Ramos (cell line): ENCODE results near the gene PTPRN2.

ENCODE experiments used
- in situ Hi-C: fragments of 300-500 bp; cut with MboI; formaldehyde crosslinking; loops from one replicate; pipeline ENCODE4 v1.14.3; 2022; ENCODE audit warnings: low sequenced_read_pairs; ENCODE audit not compliant: unreplicated experiment

PTPRN2 gene

DNA sequence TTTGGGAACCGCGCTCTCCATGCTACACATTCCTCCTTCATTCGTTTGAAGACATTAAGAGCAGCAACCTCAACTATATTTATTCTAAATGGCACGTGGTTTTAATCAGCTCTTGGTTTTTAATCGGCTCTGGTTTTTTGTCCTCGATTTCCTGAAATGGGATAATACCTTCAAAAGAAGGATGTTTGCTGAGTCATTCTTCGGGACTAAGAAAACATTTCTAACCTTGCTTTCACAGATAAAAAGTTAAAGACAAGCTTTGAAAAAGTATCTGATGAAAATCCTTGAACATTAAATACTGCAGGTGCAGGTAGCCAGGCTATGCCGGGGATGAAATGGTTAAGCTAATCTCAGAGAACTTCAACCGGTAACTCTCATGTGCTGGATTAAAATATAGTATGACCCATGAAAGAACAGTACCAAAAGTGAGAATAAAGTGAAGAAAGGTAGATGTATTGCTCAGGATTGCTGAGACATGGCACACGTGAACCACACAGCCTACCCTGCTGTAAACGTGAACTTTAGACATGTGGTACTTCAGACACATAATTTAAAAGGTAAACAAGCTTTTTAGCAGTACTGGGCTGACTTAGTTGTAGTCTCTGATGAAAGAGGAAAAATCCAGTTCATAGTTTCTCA, 89.1 kb downstream of the PTPRN2 start:
- in situ Hi-C loops: no loop called here

DNA sequence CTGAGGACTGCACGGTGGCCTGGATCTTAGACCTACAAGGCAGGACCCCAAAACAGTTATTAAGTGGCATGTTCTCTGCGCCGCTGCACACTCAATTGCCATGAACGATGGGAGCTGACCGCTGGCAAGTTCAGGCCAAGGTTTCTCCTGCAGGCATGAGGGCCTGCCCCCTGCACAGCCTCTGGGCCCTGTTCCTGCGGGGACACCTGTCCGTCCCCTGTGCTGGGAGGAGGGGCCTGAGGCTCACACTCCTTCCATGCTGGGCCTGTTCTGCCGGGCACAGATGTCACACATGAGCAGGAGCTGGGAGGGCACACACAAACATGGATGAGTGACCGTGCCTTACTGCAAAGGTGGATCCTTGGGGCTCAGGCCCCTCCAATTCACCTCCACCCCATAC, 90.0 kb downstream of the PTPRN2 start:
- in situ Hi-C loops: no loop called here

DNA sequence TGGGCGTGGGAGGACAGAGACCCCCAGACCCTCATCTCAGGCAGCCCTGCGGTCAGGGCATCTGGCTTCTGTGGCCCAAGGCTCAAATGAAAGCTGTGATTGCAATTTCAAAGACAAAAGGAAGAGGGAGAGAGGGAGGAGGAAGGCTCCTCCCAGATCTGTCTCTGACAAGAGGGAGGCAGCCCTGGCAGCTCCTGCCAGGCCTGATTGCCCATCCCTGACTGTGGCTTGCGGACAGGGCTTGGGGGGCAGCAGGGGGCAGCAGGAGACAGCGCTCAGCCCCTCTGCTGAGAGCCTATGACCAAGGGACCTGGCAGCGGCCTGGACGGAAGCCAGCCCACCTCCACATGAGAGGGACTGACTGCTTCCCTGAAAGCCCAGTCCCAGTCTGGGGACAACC, 91.8 kb downstream of the PTPRN2 start:
- in situ Hi-C loops: no loop called here

DNA sequence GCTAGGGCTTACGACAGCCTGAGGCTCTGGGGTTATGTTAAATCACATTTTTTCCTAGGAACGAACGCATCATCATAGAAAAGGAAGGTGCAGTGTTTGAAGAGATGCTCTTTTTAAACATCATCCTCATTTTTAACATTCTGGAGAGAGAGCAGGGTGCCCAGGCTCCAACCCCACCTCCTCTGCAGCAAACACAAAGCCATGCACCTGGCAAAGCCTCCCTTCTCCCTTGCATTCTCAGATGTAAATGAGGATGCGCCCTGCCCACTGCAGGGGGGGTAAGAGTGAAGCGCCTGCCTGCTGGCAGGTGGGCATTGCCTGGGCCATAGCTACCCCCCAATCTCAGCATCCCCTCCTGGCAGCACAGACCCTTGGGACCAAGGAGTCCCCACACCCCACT, 92.4 kb downstream of the PTPRN2 start:
- in situ Hi-C loops: no loop called here

DNA sequence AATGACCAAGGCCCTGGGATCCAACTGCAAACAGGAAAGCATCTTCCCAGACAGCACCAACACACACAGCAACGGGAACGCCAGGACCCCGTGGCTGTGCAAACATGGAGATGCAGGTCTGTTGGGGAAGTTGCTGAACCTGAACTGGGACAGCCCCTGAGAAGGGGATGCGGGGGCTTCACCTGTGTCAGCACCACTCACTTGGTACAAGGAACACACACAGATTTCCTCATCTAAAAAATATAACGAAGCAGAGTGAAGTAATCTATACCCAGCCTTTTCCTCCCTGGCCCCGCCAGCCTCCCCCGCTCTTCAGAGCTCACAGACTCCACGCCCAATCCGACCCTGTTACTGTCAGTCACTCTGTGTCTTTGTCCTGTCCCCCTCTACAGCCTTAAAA, 93.0 kb downstream of the PTPRN2 start:
- in situ Hi-C loops: no loop called here

DNA sequence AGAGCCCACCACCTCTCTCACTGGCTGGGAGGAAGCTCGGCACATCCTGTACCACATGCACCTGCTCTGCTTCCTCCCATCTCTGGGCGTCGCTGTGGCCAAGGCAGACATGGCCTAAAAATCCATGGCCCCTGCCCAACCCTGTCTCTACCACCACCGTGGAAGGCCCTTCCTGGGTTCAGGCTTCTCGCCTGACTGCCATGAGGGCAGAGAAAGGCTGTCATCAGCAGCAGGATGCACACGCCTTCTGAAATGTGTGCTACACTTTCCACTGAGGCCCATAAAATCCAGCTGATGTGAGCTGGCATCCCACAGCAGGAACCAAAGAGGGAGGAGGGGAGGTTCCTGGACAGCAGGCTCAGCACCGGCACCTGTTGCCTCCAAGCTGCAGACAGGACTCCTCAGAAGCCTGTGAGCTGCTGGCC, 93.4 kb downstream of the PTPRN2 start:
- in situ Hi-C loops: no loop called here

DNA sequence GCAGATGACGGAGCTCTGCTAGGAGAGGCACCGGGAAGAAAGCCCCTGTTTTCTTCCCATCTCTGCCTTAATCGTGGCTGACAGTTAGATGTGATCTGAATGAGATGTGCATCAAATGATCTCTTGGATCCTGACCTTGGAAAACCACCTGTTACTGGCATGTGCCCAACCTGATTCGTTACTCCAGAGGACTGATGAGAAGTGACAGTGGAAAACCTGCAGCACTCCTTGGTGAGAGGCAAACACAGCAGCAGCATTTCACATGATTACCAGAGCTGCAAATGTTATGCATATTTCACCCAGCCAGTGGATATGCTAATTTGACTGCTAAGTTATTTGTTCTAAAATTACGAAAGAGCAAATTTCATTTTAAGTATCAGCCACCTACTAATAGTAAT, 95.3 kb downstream of the PTPRN2 start:
- in situ Hi-C loops: no loop called here

GRCh38 chr7:158491094-158491493, 96.5 kb downstream of the PTPRN2 start:
- in situ Hi-C loops: no loop called here

- in situ Hi-C loops: no loop called here
These were observed 97.3 kb downstream of the PTPRN2 start for GRCh38 chr7:158490171-158490782.

- in situ Hi-C loops: no loop called here
These were observed 98.0 kb downstream of the PTPRN2 start for GRCh38 chr7:158489462-158490155.

DNA sequence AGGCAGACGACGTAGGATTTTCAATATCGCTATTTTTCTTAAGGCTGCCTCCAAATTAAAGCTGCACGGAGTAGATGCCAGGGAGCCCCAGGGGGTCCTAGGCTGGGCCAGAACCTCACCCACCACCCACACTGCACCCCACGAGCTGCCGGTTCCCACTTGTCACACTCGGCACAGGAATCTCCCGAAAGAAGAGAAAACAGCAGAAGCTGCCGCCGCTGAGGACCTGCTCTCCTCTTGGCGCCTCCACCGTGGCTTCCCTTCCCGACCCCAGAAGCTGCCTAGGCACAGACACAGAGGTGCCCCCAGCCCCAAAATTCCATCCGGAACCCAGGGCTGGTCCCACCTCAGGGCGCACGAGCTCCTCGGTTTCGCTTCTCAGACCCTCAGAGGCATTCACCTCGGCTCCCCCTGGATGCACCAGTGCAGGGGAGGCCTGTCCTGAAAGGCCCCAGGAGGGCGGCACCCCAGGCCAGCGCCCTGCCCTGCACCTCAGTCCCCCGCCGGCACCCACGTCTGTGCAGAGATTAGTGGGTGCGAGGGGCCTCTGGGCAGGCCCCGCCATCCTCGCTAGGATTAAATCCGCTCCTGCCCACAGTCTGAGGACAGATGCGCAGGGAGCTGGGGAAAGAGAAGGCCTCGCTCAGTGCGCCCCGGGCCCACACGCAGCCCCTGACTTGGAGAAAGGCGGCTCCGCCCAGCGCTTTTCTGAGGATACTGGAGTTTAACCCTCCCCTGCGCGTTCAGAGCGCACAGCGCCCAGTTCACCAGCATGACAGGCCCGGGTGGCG, 99.2 kb downstream of the PTPRN2 start:
- in situ Hi-C loops: no loop called here

DNA sequence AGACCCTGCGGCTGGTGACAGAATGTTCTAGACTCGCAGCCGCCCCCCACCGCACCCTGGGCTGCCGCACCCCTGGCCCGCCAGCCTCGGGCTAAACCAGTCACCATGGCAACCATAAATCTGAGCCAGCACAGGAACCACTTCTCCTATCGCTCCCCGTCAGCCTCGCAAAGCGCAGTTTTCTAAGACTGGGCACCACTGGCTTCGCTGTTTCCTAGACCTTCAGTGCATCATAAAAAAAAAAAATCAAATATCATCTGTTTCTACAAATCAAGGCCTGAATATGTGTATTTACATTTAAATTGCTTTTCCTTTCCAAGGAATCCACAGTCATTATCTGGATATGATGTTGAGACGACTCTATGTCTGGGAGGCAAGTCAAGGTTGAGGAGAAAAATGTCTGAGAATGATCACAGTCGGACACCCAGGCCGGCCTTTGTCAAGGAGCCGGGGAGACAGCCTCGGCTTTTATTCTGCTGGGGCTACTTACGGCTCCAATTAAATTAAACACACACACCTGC, 99.9 kb downstream of the PTPRN2 start:
- in situ Hi-C loops: no loop called here

DNA sequence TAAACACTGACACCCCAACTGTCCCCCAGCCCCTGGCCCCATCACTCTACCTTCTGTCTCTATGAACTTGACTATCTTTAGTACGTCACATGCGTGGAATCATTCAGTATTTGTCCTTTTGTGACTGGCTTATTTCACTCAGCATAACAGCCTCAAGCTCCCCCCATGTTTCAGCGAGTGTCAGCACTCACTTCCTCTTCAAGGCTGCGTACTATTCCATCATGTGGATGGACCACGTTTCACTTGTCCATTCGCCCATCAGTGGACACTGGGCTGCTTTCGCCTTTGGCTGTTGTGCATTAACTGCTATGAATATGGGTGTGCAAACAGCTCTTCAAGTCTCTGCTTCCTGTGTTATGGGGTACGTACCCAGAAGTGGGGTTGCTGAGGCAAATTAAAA, 100.7 kb downstream of the PTPRN2 start:
- in situ Hi-C loops: no loop called here

DNA sequence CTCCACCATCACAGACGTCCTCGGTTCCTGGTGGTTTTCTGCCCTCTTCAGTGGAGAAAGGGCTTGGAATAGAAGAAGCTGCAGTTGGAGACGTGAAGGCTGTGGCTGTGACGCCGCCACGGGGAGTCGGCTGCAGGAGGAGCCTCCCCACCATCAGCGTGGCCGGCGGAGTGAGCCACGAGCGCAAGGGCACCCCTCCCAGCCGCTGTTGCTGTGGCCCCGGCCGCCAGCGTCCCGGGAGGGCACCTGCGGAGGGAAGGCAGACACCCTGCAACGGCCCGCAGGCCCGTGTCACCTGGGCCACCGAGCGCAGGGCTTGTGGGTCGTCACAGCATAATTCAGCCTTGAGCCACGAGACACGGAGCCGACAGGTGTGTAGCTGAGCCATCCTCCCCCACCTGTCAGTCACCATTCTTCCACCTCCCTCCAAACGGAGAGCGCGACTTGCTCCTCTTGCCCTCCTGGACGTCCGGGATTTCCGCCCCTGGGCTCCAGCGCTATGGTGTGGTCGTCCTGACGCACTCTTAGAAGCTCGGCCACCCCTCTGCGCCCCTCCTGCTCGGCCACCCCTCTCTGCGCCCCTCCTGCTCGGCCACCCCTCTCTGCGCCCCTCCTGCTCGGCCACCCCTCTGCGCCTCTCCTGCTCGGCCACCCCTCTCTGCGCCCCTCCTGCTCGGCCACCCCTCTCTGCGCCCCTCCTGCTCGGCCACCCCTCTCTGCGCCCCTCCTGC, 102.7 kb downstream of the PTPRN2 start:
- in situ Hi-C loops: no loop called here

GRCh38 chr7:158482480-158482879, 105.1 kb downstream of the PTPRN2 start:
- in situ Hi-C loops: no loop called here

DNA sequence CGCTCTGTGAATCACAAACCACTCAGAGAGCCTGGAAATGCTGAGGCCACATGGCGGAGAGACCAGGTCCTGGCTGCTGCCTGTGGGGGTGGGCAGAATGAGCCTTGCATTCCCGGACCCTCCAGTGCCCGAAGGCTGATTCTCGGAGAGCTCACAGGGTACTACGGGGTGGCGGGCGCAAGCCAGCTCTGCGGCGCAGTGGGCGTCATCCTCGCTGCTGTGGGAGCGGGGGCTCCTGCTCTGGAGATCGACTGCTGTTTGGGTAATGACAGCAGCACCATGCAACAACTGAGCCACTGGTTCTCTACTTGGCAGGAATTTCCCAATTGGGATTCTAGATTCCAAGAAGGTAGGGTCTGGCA, 108.0 kb downstream of the PTPRN2 start:
- in situ Hi-C loops: no loop called here

- in situ Hi-C loops: no loop called here
These were observed 108.5 kb downstream of the PTPRN2 start for GRCh38 chr7:158479021-158479663.

DNA sequence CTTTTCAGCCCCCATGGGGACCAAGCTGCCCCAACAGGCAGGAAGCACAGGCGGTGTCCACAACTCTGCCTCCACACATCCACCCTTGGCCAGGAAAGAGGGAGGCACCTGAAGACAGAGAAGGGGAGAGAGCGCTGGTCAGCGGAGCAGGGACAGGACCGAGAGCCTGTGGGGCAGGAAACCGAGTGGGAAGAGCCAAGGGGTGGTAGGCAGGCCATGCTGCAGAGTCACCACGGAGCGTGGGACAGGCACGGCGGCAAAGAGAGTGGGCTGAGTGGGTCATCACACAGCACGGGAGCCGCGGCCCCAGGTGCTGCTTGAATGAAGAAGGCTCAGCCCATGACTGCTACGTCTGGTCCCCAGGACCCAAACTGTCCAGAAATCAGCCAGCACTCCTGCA, 109.8 kb downstream of the PTPRN2 start:
- in situ Hi-C loops: no loop called here

DNA sequence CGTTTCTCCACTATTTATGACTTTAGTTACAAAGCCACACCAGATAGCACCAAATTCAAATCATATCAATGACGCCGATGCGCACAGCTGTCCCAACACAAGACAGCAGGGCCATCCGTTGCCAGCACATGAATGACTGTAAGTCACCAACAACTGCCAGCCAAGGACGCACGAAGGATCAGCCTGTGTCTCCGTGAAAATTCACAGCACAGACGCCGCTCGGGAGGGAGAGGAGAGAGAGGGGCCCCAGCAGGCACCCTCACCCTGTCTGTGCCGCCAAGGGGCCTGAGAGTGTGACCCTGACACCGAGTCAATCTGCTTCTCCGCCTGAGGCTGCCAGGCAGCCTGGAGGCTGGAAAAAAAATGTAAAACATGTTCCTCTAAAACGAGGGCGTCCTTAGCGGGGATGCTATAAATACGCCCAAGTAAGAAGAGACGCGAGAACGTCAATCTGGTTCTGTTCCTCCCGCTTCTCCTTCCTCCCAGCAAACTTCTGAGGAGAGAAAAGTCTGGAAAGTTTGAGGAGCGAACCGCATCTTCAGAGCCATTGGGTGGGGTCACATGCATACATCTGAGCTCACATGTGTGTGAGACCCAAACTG, 111.2 kb downstream of the PTPRN2 start:
- in situ Hi-C loops: no loop called here
